H9 (cell line): ENCODE results near the gene BTG3. TPM values are rescaled to one million over a fixed set of nuclear protein-coding genes. Genes with fewer than 3 reads are reported as not detected.

ENCODE experiments used
- DNase-seq: peaks from one replicate; pipeline ENCODE4 v3.0.0-alpha.2; 2017
- H2AFZ ChIP-seq: one replicate; pipeline ENCODE4 v1.6.1; 2013; ENCODE audit warnings: mild to moderate bottlenecking, low read length, control low read depth, moderate library complexity
- H2AK5ac ChIP-seq: 2 replicates; pipeline ENCODE4 v1.6.1; 2013; ENCODE audit warnings: low read length, control low read depth, mixed read lengths; ENCODE audit not compliant: insufficient read length
- H2BK120ac ChIP-seq: one replicate; pipeline ENCODE4 v1.6.1; 2013; ENCODE audit warnings: low read depth, mild to moderate bottlenecking, low read length, control low read depth, inconsistent platforms; ENCODE audit not compliant: poor library complexity, severe bottlenecking
- H2BK12ac ChIP-seq: 2 replicates; pipeline ENCODE4 v1.6.1; 2013; ENCODE audit warnings: low read length, control low read depth, mixed read lengths, low read depth; ENCODE audit not compliant: insufficient read length
- H2BK15ac ChIP-seq: 2 replicates; pipeline ENCODE4 v1.6.1; 2013; ENCODE audit warnings: low read depth, low read length, control low read depth
- H2BK20ac ChIP-seq: one replicate; pipeline ENCODE4 v1.6.1; 2013; ENCODE audit warnings: low read depth, mild to moderate bottlenecking, low read length, control low read depth, inconsistent platforms; ENCODE audit not compliant: poor library complexity, severe bottlenecking
- H2BK5ac ChIP-seq: 2 replicates; pipeline ENCODE4 v1.6.1; 2013; ENCODE audit warnings: low read length, control low read depth, mixed read lengths; ENCODE audit not compliant: insufficient read length
- H3K14ac ChIP-seq: 2 replicates; pipeline ENCODE4 v1.6.1; 2013; ENCODE audit warnings: low read length, control low read depth; ENCODE audit not compliant: insufficient read depth
- H3K18ac ChIP-seq: 2 replicates; pipeline ENCODE4 v1.6.1; 2013; ENCODE audit warnings: low read depth, mild to moderate bottlenecking, mixed read lengths, low read length, control low read depth; ENCODE audit not compliant: insufficient read length
- H3K23ac ChIP-seq: 2 replicates; pipeline ENCODE4 v1.6.1; 2013; ENCODE audit warnings: low read length, control low read depth, mixed read lengths, low read depth; ENCODE audit not compliant: insufficient read length
- H3K23me2 ChIP-seq: 2 replicates; pipeline ENCODE4 v1.6.1; 2013; ENCODE audit warnings: low read depth, mild to moderate bottlenecking, mixed read lengths, low read length, control low read depth; ENCODE audit not compliant: insufficient read length, poor library complexity, severe bottlenecking
- H3K27ac ChIP-seq: 2 replicates; pipeline ENCODE4 v1.5.1; 2013; ENCODE audit warnings: low read length, control low read depth, mixed read lengths, low read depth; ENCODE audit not compliant: insufficient read length
- H3K27me3 ChIP-seq: 2 replicates; pipeline ENCODE4 v1.6.1; 2013; ENCODE audit warnings: low read length, control low read depth, inconsistent platforms; ENCODE audit not compliant: insufficient read depth
- H3K4ac ChIP-seq: 2 replicates; pipeline ENCODE4 v1.6.1; 2013; ENCODE audit warnings: low read depth, mild to moderate bottlenecking, control low read depth, inconsistent platforms, low read length, moderate library complexity
- H3K4me1 ChIP-seq: 2 replicates; pipeline ENCODE4 v1.6.1; 2013; ENCODE audit warnings: low read length, control low read depth, inconsistent platforms; ENCODE audit not compliant: insufficient read depth
- H3K4me2 ChIP-seq: 2 replicates; pipeline ENCODE4 v1.6.1; 2013; ENCODE audit warnings: low read length, control low read depth, mixed read lengths; ENCODE audit not compliant: insufficient read length, insufficient read depth
- H3K56ac ChIP-seq: 2 replicates; pipeline ENCODE4 v1.6.1; 2013; ENCODE audit warnings: low read depth, mild to moderate bottlenecking, mixed read lengths, low read length, control low read depth; ENCODE audit not compliant: insufficient read length
- H3K79me1 ChIP-seq: 2 replicates; pipeline ENCODE4 v1.6.1; 2013; ENCODE audit warnings: low read depth, mild to moderate bottlenecking, moderate library complexity, low read length, control low read depth, inconsistent platforms; ENCODE audit not compliant: insufficient read depth, poor library complexity, severe bottlenecking
- H3K79me2 ChIP-seq: 2 replicates; pipeline ENCODE4 v1.6.1; 2013; ENCODE audit warnings: low read length, control low read depth, inconsistent platforms; ENCODE audit not compliant: insufficient read depth
- H3K9ac ChIP-seq: 2 replicates; pipeline ENCODE4 v1.6.1; 2013; ENCODE audit warnings: low read length, control low read depth, mixed read lengths; ENCODE audit not compliant: insufficient read length; ENCODE audit errors: extremely low read depth
- H3K9me3 ChIP-seq: one replicate; pipeline ENCODE4 v1.6.1; 2013; ENCODE audit warnings: low read depth, low read length, inconsistent platforms; ENCODE audit not compliant: control insufficient read depth
- H3T11ph ChIP-seq: one replicate; pipeline ENCODE4 v1.6.1; 2013; ENCODE audit warnings: mild to moderate bottlenecking, low read length, control low read depth, inconsistent platforms
- H4K20me1 ChIP-seq: one replicate; pipeline ENCODE4 v1.6.1; 2013; ENCODE audit not compliant: control insufficient read depth, insufficient read length, insufficient read depth
- H4K5ac ChIP-seq: 2 replicates; pipeline ENCODE4 v1.6.1; 2013; ENCODE audit warnings: low read depth, mild to moderate bottlenecking, mixed read lengths, low read length, control low read depth; ENCODE audit not compliant: insufficient read length
- H4K8ac ChIP-seq: replicated peaks from 2 replicates; pipeline ENCODE4 v1.6.1; 2013; ENCODE audit warnings: low read length, control low read depth, mixed read lengths, low read depth; ENCODE audit not compliant: insufficient read length
- H4K91ac ChIP-seq: 2 replicates; pipeline ENCODE4 v1.6.1; 2013; ENCODE audit warnings: low read depth, mild to moderate bottlenecking, moderate library complexity, mixed read lengths, low read length, control low read depth; ENCODE audit not compliant: insufficient read length
- H3K27ac Mint-ChIP-seq, 3 experiments: 2 replicates in 2 of 3; 3 replicates in 1 of 3; pipeline ENCODE4 v1.8.0; 2020 to 2021; ENCODE audit warnings: mixed read lengths in 3 of 3, mild to moderate bottlenecking in 1 of 3, moderate library complexity in 1 of 3
- H3K27me3 Mint-ChIP-seq: 2 replicates; pipeline ENCODE4 v1.8.0; 2021; ENCODE audit warnings: low read depth, mild to moderate bottlenecking, moderate library complexity, mixed read lengths
- H3K36me3 Mint-ChIP-seq, 3 experiments: 2 replicates in 2 of 3; 3 replicates in 1 of 3; pipeline ENCODE4 v1.8.0; 2020 to 2021; ENCODE audit warnings: low read depth in 3 of 3, mixed read lengths in 3 of 3; ENCODE audit not compliant: insufficient read depth in 1 of 3
- H3K4me1 Mint-ChIP-seq, 2 experiments: 2 replicates each; pipeline ENCODE4 v1.8.0; 2020; ENCODE audit warnings: mixed read lengths in 2 of 2
- H3K4me3 Mint-ChIP-seq, 2 experiments: 2 replicates in 1 of 2; 3 replicates in 1 of 2; pipeline ENCODE4 v1.8.0; 2020 to 2021; ENCODE audit warnings: mild to moderate bottlenecking in 2 of 2, mixed read lengths in 2 of 2, moderate library complexity in 1 of 2
- H3K9me3 Mint-ChIP-seq, 2 experiments: 2 replicates in 1 of 2; 3 replicates in 1 of 2; pipeline ENCODE4 v1.8.0; 2020; ENCODE audit warnings: mild to moderate bottlenecking in 2 of 2, mixed read lengths in 2 of 2, moderate library complexity in 1 of 2
- WGBS: extraction: QIAGEN DNeasy Blood & Tissue Kit; methylation state at CpG from one replicate; pipeline ENCODE4 v1.1.7; 2013; ENCODE audit warnings: missing lambda C conversion rate, low lambda C conversion rate, mixed read lengths; ENCODE audit not compliant: insufficient read length; ENCODE audit errors: extremely low coverage; 5-methylcytosine and 5-hydroxymethylcytosine counted together
- total RNA-seq: library from RNA; stranded (reverse); gene quantifications from 2 replicates; pipeline ENCODE4 v1.2.1, GENCODE V29; 2021
- TF ChIP-seq, protein P1 (sequence below): fragments of 200-600 bp; sonication (generic); conservative IDR thresholded peaks from 3 replicates; pipeline ENCODE4 v1.8.0; 2021; ENCODE audit warnings: antibody characterized with exemption, mild to moderate bottlenecking

Gene BTG3
- total RNA-seq, 1 experiment from 2014 or later: 32.2 TPM

DNA sequence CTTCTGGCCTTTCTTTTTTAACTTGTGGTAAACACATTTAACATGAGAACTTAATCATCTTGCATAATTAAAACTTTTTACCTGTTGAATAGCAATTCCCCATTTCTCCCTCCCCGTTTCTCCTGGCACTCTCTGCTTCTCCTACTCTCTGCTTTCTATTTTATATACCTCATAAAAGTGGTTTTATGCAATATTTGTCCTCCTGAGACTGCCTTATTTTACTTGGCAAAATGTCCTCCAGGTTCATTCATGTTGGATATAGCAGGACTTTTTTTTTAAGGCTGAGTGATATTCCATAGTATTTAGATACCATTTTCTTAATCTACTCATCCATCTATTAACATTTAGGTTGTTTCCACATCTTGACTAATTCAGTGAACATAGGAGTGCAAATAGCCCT, 35.0 kb downstream of the BTG3 start:
- H3K36me3 Mint-ChIP-seq: peaks cover 0 to 12% (median 4%) of the 10 kb centered on the region in 3 experiments; a peak in 3 of 7 replicates
- Histone ChIP-seq H3K4ac (no peak overlapping the region), H3K79me2 (no peaks in the 10 kb centered on the region), H3K9ac (no peak overlapping the region), H3K18ac (no peak overlapping the region), H3K14ac (no peak overlapping the region), H3K79me1 (no peaks in the 10 kb centered on the region), H3T11ph (no peak overlapping the region), H3K4me2 (no peak overlapping the region), H3K27ac (no peak overlapping the region), H3K9me3 (no peaks in the 10 kb centered on the region), H2AFZ (no peak overlapping the region), H2BK120ac (no peak overlapping the region), H4K91ac (no peak overlapping the region), H3K27me3 (no peaks in the 10 kb centered on the region), H4K5ac (no peak overlapping the region), H3K23me2 (no peaks in the 10 kb centered on the region), H3K56ac (no peak overlapping the region), H2BK5ac (no peak overlapping the region), H4K20me1 (no peaks in the 10 kb centered on the region), H2AK5ac (no peak overlapping the region), H3K4me1 (no peaks in the 10 kb centered on the region), H2BK20ac (no peak overlapping the region), H2BK12ac (no peak overlapping the region), H2BK15ac (no peak overlapping the region), H4K8ac (no peak overlapping the region), H3K23ac (no peak overlapping the region)
- no peak overlapping the region for H3K27ac Mint-ChIP-seq
- no peaks in the 10 kb centered on the region for H3K9me3 Mint-ChIP-seq
- DNase-seq: no peak
- TF ChIP-seq, protein P1, sequence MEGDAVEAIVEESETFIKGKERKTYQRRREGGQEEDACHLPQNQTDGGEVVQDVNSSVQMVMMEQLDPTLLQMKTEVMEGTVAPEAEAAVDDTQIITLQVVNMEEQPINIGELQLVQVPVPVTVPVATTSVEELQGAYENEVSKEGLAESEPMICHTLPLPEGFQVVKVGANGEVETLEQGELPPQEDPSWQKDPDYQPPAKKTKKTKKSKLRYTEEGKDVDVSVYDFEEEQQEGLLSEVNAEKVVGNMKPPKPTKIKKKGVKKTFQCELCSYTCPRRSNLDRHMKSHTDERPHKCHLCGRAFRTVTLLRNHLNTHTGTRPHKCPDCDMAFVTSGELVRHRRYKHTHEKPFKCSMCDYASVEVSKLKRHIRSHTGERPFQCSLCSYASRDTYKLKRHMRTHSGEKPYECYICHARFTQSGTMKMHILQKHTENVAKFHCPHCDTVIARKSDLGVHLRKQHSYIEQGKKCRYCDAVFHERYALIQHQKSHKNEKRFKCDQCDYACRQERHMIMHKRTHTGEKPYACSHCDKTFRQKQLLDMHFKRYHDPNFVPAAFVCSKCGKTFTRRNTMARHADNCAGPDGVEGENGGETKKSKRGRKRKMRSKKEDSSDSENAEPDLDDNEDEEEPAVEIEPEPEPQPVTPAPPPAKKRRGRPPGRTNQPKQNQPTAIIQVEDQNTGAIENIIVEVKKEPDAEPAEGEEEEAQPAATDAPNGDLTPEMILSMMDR: no peak
- no peaks in the 10 kb centered on the region for H3K27me3 Mint-ChIP-seq
- H3K4me3 Mint-ChIP-seq: no peak overlapping the region
- peaks cover 4 to 6% of the 10 kb centered on the region in 2 experiments for H3K4me1 Mint-ChIP-seq
- WGBS: no CpG with 5 or more reads among the region's 1 CpG
